ENCODE measurements around the gene ANKS1A. TPM values are rescaled to one million over a fixed set of nuclear protein-coding genes. Genes with fewer than 3 reads are reported as not detected.
"Not testable (repeated sequence)": the region's sequence is repeated elsewhere in the genome, so short reads cannot be mapped to it uniquely, and the experiment has no call there.

Gene ANKS1A
- total RNA-seq, 1 donor from 2014 or later, result 11.5 TPM

- H3K9ac ChIP-seq (ENCODE audit: low read depth in 1 of 3, low read length in 3 of 3); H3K27ac ChIP-seq (ENCODE audit: low read depth, low read length); H3K27me3 ChIP-seq (ENCODE audit: control insufficient read depth in 3 of 3, insufficient read depth in 3 of 3, low read length in 3 of 3); H3K9me3 ChIP-seq (ENCODE audit: control insufficient read depth in 3 of 3, low read length in 3 of 3); H3K4me3 ChIP-seq (ENCODE audit: low read length in 3 of 3); H3K4me1 ChIP-seq (ENCODE audit: control insufficient read depth in 3 of 3, insufficient read depth in 3 of 3, low read length in 3 of 3): not testable (repeated sequence)
- peaks cover 6 to 17% (median 17%) of the 10 kb centered on the region in 3 donors for H3K36me3 ChIP-seq (ENCODE audit: control insufficient read depth in 3 of 3, insufficient read depth in 3 of 3, low read length in 3 of 3)
Observed at GRCh38 chr6:34998417-34998816, 109.4 kb downstream of the ANKS1A start.

DNA sequence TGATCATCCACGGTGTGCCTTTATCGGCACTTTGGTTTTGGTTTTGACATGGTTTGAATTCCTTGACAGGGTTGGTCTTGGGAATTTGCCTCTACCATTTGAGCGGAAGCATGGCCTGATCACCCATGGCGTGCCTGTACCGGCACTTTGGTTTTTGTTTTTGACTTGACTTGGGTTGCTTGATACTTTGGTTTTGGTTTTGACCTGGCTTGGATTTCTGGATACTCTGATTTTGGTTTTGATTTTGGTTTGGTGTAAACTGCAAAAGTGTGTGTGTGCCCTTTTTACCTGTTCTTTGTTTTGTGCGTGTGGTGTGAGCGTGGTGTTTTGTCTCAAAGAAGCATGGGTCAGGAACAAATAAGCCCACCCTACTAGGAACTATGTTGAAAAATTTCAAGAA lies 110.1 kb downstream of the ANKS1A start:
- not testable (repeated sequence) for H3K4me1 ChIP-seq (ENCODE audit: control insufficient read depth in 3 of 3, insufficient read depth in 3 of 3, low read length in 3 of 3); H3K9me3 ChIP-seq (ENCODE audit: control insufficient read depth in 3 of 3, low read length in 3 of 3); H3K9ac ChIP-seq (ENCODE audit: low read depth in 1 of 3, low read length in 3 of 3); H3K27me3 ChIP-seq (ENCODE audit: control insufficient read depth in 3 of 3, insufficient read depth in 3 of 3, low read length in 3 of 3); H3K4me3 ChIP-seq (ENCODE audit: low read length in 3 of 3); H3K27ac ChIP-seq (ENCODE audit: low read depth, low read length)
- peaks cover 6 to 17% (median 13%) of the 10 kb centered on the region in 3 donors for H3K36me3 ChIP-seq (ENCODE audit: control insufficient read depth in 3 of 3, insufficient read depth in 3 of 3, low read length in 3 of 3)

GRCh38 chr6:34999962-35000361 lies 110.9 kb downstream of the ANKS1A start:
- not testable (repeated sequence) for H3K4me3 ChIP-seq (ENCODE audit: low read length in 3 of 3); H3K27ac ChIP-seq (ENCODE audit: low read depth, low read length); H3K27me3 ChIP-seq (ENCODE audit: control insufficient read depth in 3 of 3, insufficient read depth in 3 of 3, low read length in 3 of 3); H3K36me3 ChIP-seq (ENCODE audit: control insufficient read depth in 3 of 3, insufficient read depth in 3 of 3, low read length in 3 of 3); H3K9me3 ChIP-seq (ENCODE audit: control insufficient read depth in 3 of 3, low read length in 3 of 3); H3K9ac ChIP-seq (ENCODE audit: low read depth in 1 of 3, low read length in 3 of 3); H3K4me1 ChIP-seq (ENCODE audit: control insufficient read depth in 3 of 3, insufficient read depth in 3 of 3, low read length in 3 of 3)

GRCh38 chr6:35001349-35001748 lies 112.3 kb downstream of the ANKS1A start:
- H3K9ac ChIP-seq (ENCODE audit: low read depth in 1 of 3, low read length in 3 of 3); H3K4me1 ChIP-seq (ENCODE audit: control insufficient read depth in 3 of 3, insufficient read depth in 3 of 3, low read length in 3 of 3); H3K9me3 ChIP-seq (ENCODE audit: control insufficient read depth in 3 of 3, low read length in 3 of 3); H3K27ac ChIP-seq (ENCODE audit: low read depth, low read length); H3K27me3 ChIP-seq (ENCODE audit: control insufficient read depth in 3 of 3, insufficient read depth in 3 of 3, low read length in 3 of 3); H3K4me3 ChIP-seq (ENCODE audit: low read length in 3 of 3); H3K36me3 ChIP-seq (ENCODE audit: control insufficient read depth in 3 of 3, insufficient read depth in 3 of 3, low read length in 3 of 3): not testable (repeated sequence)

DNA sequence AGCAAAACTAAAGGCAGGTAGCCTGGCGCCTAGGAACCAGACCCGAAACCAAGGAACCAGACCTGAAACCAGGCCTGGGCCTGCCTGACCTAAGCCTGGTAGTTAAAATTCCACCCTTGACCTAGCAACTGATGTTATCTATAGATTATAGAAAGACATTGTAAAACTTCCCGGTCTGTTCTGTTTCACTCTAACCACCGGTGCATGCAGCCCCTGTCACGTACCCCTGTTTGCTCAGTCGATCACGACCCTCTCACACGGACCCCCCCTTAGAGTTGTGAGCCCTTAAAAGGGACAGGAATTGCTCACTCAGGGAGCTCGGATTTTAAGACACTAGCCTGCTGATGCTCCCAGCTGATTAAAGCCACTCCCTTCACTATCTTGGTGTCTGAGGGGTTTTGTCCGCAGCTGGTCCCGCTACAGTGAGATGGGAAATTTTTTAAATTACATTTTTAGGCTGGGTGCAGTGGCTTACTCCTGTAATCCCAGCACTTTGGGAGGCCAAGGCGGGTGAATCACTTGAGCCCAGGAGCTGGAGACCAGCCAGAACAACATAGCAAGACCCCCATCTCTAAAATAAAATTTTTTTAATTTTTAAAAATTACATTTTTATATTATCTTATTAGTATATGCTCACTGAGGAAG lies 115.0 kb downstream of the ANKS1A start:
- not testable (repeated sequence) for H3K27me3 ChIP-seq (ENCODE audit: control insufficient read depth in 3 of 3, insufficient read depth in 3 of 3, low read length in 3 of 3); H3K36me3 ChIP-seq (ENCODE audit: control insufficient read depth in 3 of 3, insufficient read depth in 3 of 3, low read length in 3 of 3); H3K4me3 ChIP-seq (ENCODE audit: low read length in 3 of 3); H3K27ac ChIP-seq (ENCODE audit: low read depth, low read length); H3K4me1 ChIP-seq (ENCODE audit: control insufficient read depth in 3 of 3, insufficient read depth in 3 of 3, low read length in 3 of 3); H3K9ac ChIP-seq (ENCODE audit: low read depth in 1 of 3, low read length in 3 of 3); H3K9me3 ChIP-seq (ENCODE audit: control insufficient read depth in 3 of 3, low read length in 3 of 3)

DNA sequence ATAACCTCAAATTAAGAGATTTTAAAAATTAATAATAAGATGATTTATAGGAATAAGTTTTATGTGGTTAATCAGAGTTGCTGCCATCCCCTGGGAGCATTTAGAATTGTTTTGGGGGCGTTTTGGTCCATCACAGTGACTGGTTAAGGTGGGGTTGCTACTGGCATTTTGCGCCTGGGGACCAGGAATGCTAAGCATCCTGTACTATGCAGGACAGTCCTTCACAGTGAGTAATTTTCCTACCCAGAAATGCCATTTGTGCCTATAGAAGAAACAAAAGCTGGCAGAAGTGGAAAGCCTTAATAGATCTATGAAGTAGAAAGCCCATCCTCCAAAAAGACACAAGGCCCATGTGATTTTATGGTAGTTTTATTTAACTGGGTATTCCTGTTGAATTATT lies 118.0 kb downstream of the ANKS1A start:
- H3K9ac ChIP-seq (ENCODE audit: low read depth in 1 of 3, low read length in 3 of 3), result no peak overlapping the region
- peaks cover 4 to 10% (median 9%) of the 10 kb centered on the region in 3 donors for H3K4me1 ChIP-seq (ENCODE audit: control insufficient read depth in 3 of 3, insufficient read depth in 3 of 3, low read length in 3 of 3)
- no peaks in the 10 kb centered on the region for H3K9me3 ChIP-seq (ENCODE audit: control insufficient read depth in 3 of 3, low read length in 3 of 3)
- H3K27me3 ChIP-seq (ENCODE audit: control insufficient read depth in 3 of 3, insufficient read depth in 3 of 3, low read length in 3 of 3), result no peaks in the 10 kb centered on the region
- H3K4me3 ChIP-seq (ENCODE audit: low read length in 3 of 3), result no peak overlapping the region
- H3K27ac ChIP-seq (ENCODE audit: low read depth, low read length), result no peak overlapping the region
- H3K36me3 ChIP-seq (ENCODE audit: control insufficient read depth in 3 of 3, insufficient read depth in 3 of 3, low read length in 3 of 3), result peaks cover 0 to 2% (median 0%) of the 10 kb centered on the region in 3 donors

- peaks cover 4 to 11% (median 9%) of the 10 kb centered on the region in 3 donors for H3K4me1 ChIP-seq (ENCODE audit: control insufficient read depth in 3 of 3, insufficient read depth in 3 of 3, low read length in 3 of 3)
- H3K27me3 ChIP-seq (ENCODE audit: control insufficient read depth in 3 of 3, insufficient read depth in 3 of 3, low read length in 3 of 3), result no peaks in the 10 kb centered on the region
- H3K4me3 ChIP-seq (ENCODE audit: low read length in 3 of 3), result no peak overlapping the region
- no peak overlapping the region for H3K27ac ChIP-seq (ENCODE audit: low read depth, low read length)
- H3K9me3 ChIP-seq (ENCODE audit: control insufficient read depth in 3 of 3, low read length in 3 of 3), result no peaks in the 10 kb centered on the region
- no peak overlapping the region for H3K9ac ChIP-seq (ENCODE audit: low read depth in 1 of 3, low read length in 3 of 3)
- no peaks in the 10 kb centered on the region for H3K36me3 ChIP-seq (ENCODE audit: control insufficient read depth in 3 of 3, insufficient read depth in 3 of 3, low read length in 3 of 3)
Observed at GRCh38 chr6:35008858-35009257, 119.8 kb downstream of the ANKS1A start.

GRCh38 chr6:35011096-35012041 lies 122.3 kb downstream of the ANKS1A start:
- H3K27ac ChIP-seq (ENCODE audit: low read depth, low read length), result no peak overlapping the region

GRCh38 chr6:35013701-35014100 lies 124.6 kb downstream of the ANKS1A start:
- Histone ChIP-seq H3K4me3 (ENCODE audit: low read length in 3 of 3) (no peak overlapping the region), H3K27ac (ENCODE audit: low read depth, low read length) (no peak overlapping the region), H3K9ac (ENCODE audit: low read depth in 1 of 3, low read length in 3 of 3) (no peak overlapping the region), H3K27me3 (ENCODE audit: control insufficient read depth in 3 of 3, insufficient read depth in 3 of 3, low read length in 3 of 3) (no peaks in the 10 kb centered on the region), H3K36me3 (ENCODE audit: control insufficient read depth in 3 of 3, insufficient read depth in 3 of 3, low read length in 3 of 3) (no peaks in the 10 kb centered on the region), H3K4me1 (ENCODE audit: control insufficient read depth in 3 of 3, insufficient read depth in 3 of 3, low read length in 3 of 3) (peaks cover 36 to 45% (median 39%) of the 10 kb centered on the region in 3 donors), H3K9me3 (ENCODE audit: control insufficient read depth in 3 of 3, low read length in 3 of 3) (no peaks in the 10 kb centered on the region)

More at GRCh38 chr6:35011096-35012041, 122.3 kb downstream of the ANKS1A start:
- Histone ChIP-seq H3K4me3 (ENCODE audit: low read length in 3 of 3) (no peak overlapping the region), H3K9me3 (ENCODE audit: control insufficient read depth in 3 of 3, low read length in 3 of 3) (no peaks in the 10 kb centered on the region), H3K4me1 (ENCODE audit: control insufficient read depth in 3 of 3, insufficient read depth in 3 of 3, low read length in 3 of 3) (peaks cover 19 to 24% (median 23%) of the 10 kb centered on the region in 3 donors), H3K9ac (ENCODE audit: low read depth in 1 of 3, low read length in 3 of 3) (no peak overlapping the region), H3K27me3 (ENCODE audit: control insufficient read depth in 3 of 3, insufficient read depth in 3 of 3, low read length in 3 of 3) (no peaks in the 10 kb centered on the region), H3K36me3 (ENCODE audit: control insufficient read depth in 3 of 3, insufficient read depth in 3 of 3, low read length in 3 of 3) (no peaks in the 10 kb centered on the region)

- H3K27ac ChIP-seq (ENCODE audit: low read depth, low read length), result no peak overlapping the region
Observed at GRCh38 chr6:35014341-35014740, 125.3 kb downstream of the ANKS1A start.

More at GRCh38 chr6:35014341-35014740, 125.3 kb downstream of the ANKS1A start:
- no peak overlapping the region for H3K9ac ChIP-seq (ENCODE audit: low read depth in 1 of 3, low read length in 3 of 3)
- H3K27me3 ChIP-seq (ENCODE audit: control insufficient read depth in 3 of 3, insufficient read depth in 3 of 3, low read length in 3 of 3), result no peaks in the 10 kb centered on the region
- no peaks in the 10 kb centered on the region for H3K9me3 ChIP-seq (ENCODE audit: control insufficient read depth in 3 of 3, low read length in 3 of 3)
- H3K4me1 ChIP-seq (ENCODE audit: control insufficient read depth in 3 of 3, insufficient read depth in 3 of 3, low read length in 3 of 3), result peaks cover 41 to 52% (median 43%) of the 10 kb centered on the region in 3 donors
- no peak overlapping the region for H3K4me3 ChIP-seq (ENCODE audit: low read length in 3 of 3)
- no peaks in the 10 kb centered on the region for H3K36me3 ChIP-seq (ENCODE audit: control insufficient read depth in 3 of 3, insufficient read depth in 3 of 3, low read length in 3 of 3)

Data from skeletal muscle tissue (tissue), 4 donors.